Subcutaneous abdominal adipose tissue (tissue), 5 donors: ENCODE data around the gene TAS2R60.
"Not testable (repeated sequence)": the region's sequence is repeated elsewhere in the genome, so short reads cannot be mapped to it uniquely, and the experiment has no call there.

ENCODE experiments used
- H3K27ac ChIP-seq: one replicate; pipeline ENCODE4 v1.7.0; 2013; ENCODE audit warnings: low read depth, mild to moderate bottlenecking, inconsistent platforms, low read length, moderate library complexity
- H3K27me3 ChIP-seq, 5 donors: one replicate each; pipeline ENCODE4 v1.7.0; 2013; ENCODE audit warnings: low read length in 5 of 5, inconsistent platforms in 1 of 5; ENCODE audit not compliant: control insufficient read depth in 5 of 5, insufficient read depth in 4 of 5
- H3K36me3 ChIP-seq, 5 donors: one replicate each; pipeline ENCODE4 v1.7.0; 2013; ENCODE audit warnings: low read length in 5 of 5; ENCODE audit not compliant: control insufficient read depth in 5 of 5, insufficient read depth in 5 of 5
- H3K4me1 ChIP-seq, 5 donors: one replicate each; pipeline ENCODE4 v1.7.0; 2013; ENCODE audit warnings: low read length in 5 of 5, mild to moderate bottlenecking in 3 of 5, moderate library complexity in 1 of 5; ENCODE audit not compliant: control insufficient read depth in 5 of 5, insufficient read depth in 5 of 5
- H3K4me3 ChIP-seq, 5 donors: one replicate each; pipeline ENCODE4 v1.7.0; 2013; ENCODE audit warnings: low read length in 5 of 5, low read depth in 1 of 5
- H3K9ac ChIP-seq, 5 donors: one replicate each; pipeline ENCODE4 v1.7.0; 2013; ENCODE audit warnings: low read length in 5 of 5, mild to moderate bottlenecking in 4 of 5, moderate library complexity in 3 of 5
- H3K9me3 ChIP-seq, 5 donors: one replicate each; pipeline ENCODE4 v1.7.0; 2013; ENCODE audit warnings: low read length in 5 of 5; ENCODE audit not compliant: control insufficient read depth in 5 of 5
- donor health status: healthy.
- donor health status: healthy.
- donor health status: healthy.
- donor health status: healthy.
- donor health status: healthy.

TAS2R60 gene

DNA sequence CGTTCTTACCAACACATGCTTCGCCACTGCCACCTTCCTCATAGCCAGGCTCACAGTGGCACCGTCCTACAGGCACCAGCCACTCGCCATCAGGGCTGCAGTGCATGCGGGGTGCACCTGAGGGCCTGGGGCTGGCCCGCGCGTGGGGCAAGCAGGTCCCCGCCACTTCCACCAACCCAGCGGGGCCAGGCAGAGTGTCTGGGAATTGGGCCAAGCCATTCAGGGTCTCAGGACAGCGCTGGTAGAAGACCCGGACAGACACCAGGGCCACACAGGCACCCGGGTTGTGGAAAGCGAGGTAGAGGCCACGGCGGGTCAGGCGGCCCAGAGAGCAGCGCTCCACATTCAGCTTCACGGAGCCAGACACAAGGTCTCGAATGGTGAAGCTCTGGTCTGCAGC, 43.6 kb upstream of the TAS2R60 start:
- H3K9ac ChIP-seq = no peak overlapping the region
- no peak overlapping the region for H3K27ac ChIP-seq
- no peaks in the 10 kb centered on the region for H3K9me3 ChIP-seq
- H3K4me3 ChIP-seq = no peak overlapping the region
- H3K36me3 ChIP-seq = no peaks in the 10 kb centered on the region
- no peaks in the 10 kb centered on the region for H3K27me3 ChIP-seq
- peaks cover 12 to 24% (median 23%) of the 10 kb centered on the region in 5 donors for H3K4me1 ChIP-seq

- Histone ChIP-seq H3K36me3 (no peaks in the 10 kb centered on the region), H3K4me1 (peaks cover 4 to 13% (median 13%) of the 10 kb centered on the region in 5 donors), H3K27ac (no peak overlapping the region), H3K9ac (no peak overlapping the region), H3K4me3 (no peak overlapping the region), H3K27me3 (no peaks in the 10 kb centered on the region), H3K9me3 (no peaks in the 10 kb centered on the region)
Measured at GRCh38 chr7:143401265-143401664, 42.0 kb upstream of the TAS2R60 start.

- not testable (repeated sequence) for H3K27ac ChIP-seq, H3K36me3 ChIP-seq, H3K4me3 ChIP-seq, H3K9ac ChIP-seq, H3K9me3 ChIP-seq, H3K27me3 ChIP-seq, H3K4me1 ChIP-seq
Measured at GRCh38 chr7:143402233-143402632, 41.0 kb upstream of the TAS2R60 start.

DNA sequence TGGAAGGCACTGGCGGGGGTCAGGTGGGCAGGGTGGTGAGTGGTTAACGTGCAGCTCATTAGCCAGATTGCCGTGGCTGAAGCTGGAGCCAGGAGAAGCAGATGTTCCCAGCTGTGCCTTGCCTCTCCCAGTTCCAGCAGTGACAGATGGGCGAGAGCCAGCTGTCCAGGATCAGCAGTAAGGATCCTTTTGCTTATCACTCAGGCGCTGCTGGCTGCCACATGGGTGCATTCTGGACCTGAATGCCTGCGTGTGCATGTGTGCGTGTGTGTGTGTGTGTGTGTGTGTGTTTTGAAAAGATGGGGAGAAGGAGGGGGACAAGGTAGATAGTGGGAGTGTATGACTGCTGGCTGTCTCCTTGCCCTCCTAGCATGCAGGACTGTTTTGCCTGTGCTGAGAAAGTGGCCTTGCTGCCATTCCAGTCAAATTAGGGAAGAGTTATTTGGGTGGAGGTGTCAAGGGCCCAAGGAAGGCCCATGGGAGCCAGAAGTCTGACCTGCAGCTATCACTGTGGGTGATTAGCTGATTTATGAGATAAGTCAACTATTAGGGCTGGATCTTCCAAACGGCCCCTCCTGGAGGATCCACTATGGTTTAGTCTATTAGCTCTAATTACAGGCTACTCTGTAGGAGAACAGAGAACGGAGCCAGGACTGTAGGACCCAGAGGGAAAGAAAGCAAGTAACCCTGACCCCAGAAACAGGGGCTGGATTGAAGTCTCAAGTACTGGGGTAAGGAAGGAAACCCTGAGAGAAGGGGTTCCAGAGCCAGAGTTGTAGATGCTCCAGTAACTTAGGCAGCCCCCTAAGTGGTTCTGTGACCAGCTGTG, 37.9 kb upstream of the TAS2R60 start:
- Histone ChIP-seq H3K36me3 (no peaks in the 10 kb centered on the region), H3K4me3 (no peak overlapping the region), H3K9me3 (no peaks in the 10 kb centered on the region), H3K9ac (peak overlapping the region in 1 of 5 donors; percentile 26), H3K27ac (no peak overlapping the region), H3K27me3 (no peaks in the 10 kb centered on the region), H3K4me1 (peaks cover 6 to 30% (median 15%) of the 10 kb centered on the region in 5 donors)

GRCh38 chr7:143406002-143406357, 37.3 kb upstream of the TAS2R60 start:
- no peaks in the 10 kb centered on the region for H3K27me3 ChIP-seq
- H3K27ac ChIP-seq = no peak overlapping the region
- H3K4me3 ChIP-seq = no peak overlapping the region
- H3K9me3 ChIP-seq = no peaks in the 10 kb centered on the region
- H3K4me1 ChIP-seq = peaks cover 6 to 35% (median 19%) of the 10 kb centered on the region in 5 donors
- no peak overlapping the region for H3K9ac ChIP-seq
- no peaks in the 10 kb centered on the region for H3K36me3 ChIP-seq

- Histone ChIP-seq H3K4me1 (peaks cover 6 to 42% (median 32%) of the 10 kb centered on the region in 5 donors), H3K36me3 (no peaks in the 10 kb centered on the region), H3K9me3 (no peaks in the 10 kb centered on the region), H3K27me3 (no peaks in the 10 kb centered on the region), H3K27ac (no peak overlapping the region), H3K4me3 (no peak overlapping the region), H3K9ac (no peak overlapping the region)
Measured at GRCh38 chr7:143407287-143408251, 35.7 kb upstream of the TAS2R60 start.

DNA sequence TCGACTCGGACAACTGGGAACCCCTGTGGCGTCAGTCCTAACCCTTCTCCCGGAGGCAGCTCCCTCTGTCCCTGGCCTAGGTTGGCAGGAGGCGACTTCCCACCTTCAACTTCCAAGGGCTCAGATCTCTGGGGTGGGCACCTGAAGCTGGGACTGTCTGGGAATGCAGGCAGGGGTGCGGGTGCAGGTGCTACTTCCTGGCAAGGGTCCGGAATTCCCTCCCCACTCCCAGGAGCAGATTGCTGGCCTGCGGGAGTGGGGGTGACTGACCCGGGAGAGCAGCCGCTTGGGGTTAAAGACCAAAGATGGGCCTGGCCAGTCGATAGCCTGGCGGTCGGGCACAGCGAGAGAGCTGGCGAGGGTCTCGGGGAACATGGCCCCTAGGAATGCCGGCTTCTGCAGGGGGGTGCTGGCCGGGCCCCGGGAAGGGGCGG, 35.0 kb upstream of the TAS2R60 start:
- Histone ChIP-seq H3K4me3 (no peak overlapping the region), H3K36me3 (no peaks in the 10 kb centered on the region), H3K27me3 (no peaks in the 10 kb centered on the region), H3K4me1 (peaks cover 6 to 42% (median 32%) of the 10 kb centered on the region in 5 donors), H3K9ac (no peak overlapping the region), H3K9me3 (no peaks in the 10 kb centered on the region), H3K27ac (no peak overlapping the region)

DNA sequence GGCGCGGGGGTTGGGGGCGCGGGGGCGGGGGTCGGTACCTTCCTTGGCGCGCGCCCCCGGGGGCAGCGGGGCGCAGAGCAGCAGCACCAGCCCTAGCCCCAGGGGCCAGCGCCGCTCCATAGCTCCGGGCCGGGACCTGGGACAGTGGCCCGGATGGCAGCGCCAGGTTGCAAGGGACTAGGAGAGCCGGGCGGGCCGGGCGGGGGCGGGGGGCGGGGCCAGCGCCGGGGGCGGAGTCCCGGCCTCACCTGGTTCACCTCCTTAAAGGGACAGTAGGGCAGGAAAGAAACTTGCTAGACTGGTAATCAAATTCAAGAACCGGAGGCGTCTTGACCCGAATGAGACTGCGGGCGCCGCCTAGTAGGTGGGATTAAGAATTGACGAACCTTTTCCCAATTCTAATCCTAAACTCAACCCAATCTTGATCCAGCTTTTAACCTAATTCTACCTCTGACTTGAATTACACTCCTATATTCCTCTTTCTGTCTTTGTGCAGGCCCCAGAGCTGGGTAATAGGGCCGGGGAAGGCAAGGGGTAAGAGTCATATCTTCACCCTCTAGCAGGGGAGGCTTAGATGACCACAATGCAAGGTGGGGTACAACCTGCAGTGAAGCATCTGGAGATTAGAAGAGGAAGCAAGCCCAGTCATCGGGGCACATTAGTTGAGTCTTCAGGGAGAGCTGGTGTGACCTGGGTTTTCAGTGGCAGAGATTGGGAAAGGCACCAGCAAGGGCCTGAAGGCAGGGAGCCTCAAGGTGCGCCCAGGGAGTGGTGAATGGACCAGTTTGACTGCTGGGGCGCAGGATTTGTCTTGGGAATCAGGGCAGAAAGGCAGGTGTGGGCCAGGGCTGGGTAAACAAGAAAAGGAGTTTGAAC, 34.3 kb upstream of the TAS2R60 start, which contains the start of gene EPHA1:
EPHA1 (minus strand) TSS at position 171 of the 876 bp plus-strand sequence; CDS start at position 120, 51 bp downstream.
- H3K9me3 ChIP-seq = no peaks in the 10 kb centered on the region
- no peak within 1 kb of the TSS for H3K27ac ChIP-seq
- no peak within 1 kb of the TSS for H3K9ac ChIP-seq
- peak within 1 kb of the TSS in 2 of 5 donors; percentile 24 to 26 for H3K4me3 ChIP-seq
- peaks cover 6 to 42% (median 32%) of the 10 kb centered on the region in 5 donors for H3K4me1 ChIP-seq
- no peaks in the 10 kb centered on the region for H3K27me3 ChIP-seq
- no peaks in the 10 kb centered on the region for H3K36me3 ChIP-seq

GRCh38 chr7:143410521-143411004, 32.7 kb upstream of the TAS2R60 start:
- Histone ChIP-seq H3K36me3 (no peaks in the 10 kb centered on the region), H3K4me1 (peaks cover 4 to 36% (median 28%) of the 10 kb centered on the region in 5 donors), H3K9me3 (no peaks in the 10 kb centered on the region), H3K9ac (no peak overlapping the region), H3K27me3 (no peaks in the 10 kb centered on the region), H3K4me3 (peak overlapping the region in 1 of 5 donors; percentile 26), H3K27ac (no peak overlapping the region)
